CD4-positive, alpha-beta T cell treated with Interleukin-15 for 1 hour (primary cell): ENCODE measurements around the gene ASCL1.

Experiments used
- DNase-seq: peaks from one replicate; pipeline ENCODE4 v3.0.0-alpha.2; 2020

The ASCL1 gene

GRCh38 chr12:102957339-102958050 is at the start of gene ASCL1:
ASCL1 (plus strand) TSS chr12:102957674; CDS start chr12:102958245, 571 bp downstream.
- DNase-seq = no peak

DNA sequence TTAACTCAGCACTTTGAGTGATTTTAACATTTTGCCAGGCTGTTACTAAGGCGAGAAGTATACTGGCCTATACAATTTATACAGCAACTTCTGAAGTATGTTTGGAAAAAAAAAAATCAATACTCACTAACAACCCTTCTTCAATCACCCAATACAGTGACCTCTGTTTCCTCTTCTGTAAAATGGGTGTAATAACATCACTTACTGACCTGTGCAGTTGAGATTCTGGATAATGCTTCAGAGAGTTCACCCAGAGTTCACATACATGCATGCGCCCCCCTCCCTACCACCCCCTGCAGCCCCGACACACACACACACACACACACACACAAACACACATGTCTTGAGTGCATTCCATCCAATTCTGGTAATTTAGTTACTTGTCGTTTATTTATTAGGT is 49.6 kb upstream of the ASCL1 start:
- no peak for DNase-seq

DNA sequence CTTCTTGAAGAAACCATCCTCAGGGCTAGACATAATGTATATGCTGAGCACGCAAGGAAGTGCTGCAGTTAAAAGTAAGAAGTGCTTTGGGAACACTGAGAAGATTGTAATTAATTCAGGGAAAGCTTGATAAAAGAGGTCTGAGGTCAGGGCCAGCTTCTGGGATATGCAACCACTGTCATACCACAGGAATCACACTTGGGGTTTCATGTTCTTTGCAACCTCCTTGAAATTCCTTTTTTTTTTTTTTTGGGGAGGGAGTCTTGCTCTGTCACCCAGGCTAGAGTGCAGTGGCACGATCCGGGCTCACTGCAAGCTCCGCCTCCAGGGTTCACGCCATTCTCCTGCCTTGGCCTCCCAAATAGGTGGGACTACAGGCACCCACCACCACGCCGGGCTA is 47.3 kb upstream of the ASCL1 start:
- DNase-seq = no peak

DNA sequence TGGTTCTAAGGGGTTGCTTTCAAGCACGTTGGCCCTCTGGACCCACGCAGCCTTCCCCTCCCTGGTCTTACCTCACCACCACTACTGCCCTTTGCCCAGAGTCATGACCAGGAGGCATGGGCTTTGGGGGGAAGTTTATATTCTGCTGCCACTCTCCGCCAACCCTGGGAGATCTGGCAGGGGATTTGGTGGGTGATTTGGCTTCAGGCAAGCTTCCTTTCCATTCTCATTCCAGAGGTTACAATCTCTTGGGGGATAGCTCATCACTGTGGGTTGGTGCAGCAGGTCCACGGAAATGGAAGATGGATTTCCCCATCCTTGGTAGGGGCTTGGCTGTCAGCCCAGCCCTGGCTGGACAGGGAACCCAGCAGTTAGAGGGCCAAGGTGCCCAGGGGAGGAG is 46.7 kb upstream of the ASCL1 start:
- DNase-seq = no peak

DNA sequence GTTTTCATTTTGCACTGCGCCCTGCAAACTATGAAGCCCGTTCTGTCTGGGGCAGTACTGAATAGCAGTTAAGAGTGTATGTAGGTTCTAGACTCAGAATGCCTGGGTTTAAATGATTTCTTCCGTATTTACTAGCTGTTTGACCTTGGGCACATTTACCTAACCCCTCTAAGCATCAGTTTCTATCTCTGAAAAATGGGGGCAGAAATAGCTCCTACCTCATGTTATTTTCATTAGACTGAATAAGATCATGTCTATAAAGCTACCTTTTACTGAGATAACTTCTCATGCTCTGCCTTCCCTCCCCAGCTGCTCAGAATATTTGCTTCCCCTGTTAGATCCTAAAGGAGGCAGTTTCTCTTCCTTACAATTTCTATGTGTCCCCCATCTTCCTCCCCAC is 46.2 kb upstream of the ASCL1 start:
- no peak for DNase-seq

DNA sequence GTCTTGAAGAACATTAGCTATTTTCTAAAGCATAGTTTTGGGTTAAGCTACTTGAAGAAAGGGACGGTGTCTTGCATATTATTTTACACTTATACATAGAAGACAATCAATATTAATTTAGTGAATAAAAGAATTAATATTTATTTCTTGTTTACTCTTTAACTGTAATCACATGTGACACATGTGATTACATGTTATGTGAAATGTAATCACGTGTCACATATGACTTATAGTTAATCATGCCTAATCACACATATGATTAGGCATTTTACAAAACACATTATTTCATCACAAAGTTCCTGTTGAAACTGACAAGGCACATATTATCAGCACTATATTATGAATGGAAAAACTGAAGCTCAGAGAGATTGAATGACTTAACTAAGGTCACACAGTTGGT is 45.2 kb upstream of the ASCL1 start:
- DNase-seq = no peak

DNA sequence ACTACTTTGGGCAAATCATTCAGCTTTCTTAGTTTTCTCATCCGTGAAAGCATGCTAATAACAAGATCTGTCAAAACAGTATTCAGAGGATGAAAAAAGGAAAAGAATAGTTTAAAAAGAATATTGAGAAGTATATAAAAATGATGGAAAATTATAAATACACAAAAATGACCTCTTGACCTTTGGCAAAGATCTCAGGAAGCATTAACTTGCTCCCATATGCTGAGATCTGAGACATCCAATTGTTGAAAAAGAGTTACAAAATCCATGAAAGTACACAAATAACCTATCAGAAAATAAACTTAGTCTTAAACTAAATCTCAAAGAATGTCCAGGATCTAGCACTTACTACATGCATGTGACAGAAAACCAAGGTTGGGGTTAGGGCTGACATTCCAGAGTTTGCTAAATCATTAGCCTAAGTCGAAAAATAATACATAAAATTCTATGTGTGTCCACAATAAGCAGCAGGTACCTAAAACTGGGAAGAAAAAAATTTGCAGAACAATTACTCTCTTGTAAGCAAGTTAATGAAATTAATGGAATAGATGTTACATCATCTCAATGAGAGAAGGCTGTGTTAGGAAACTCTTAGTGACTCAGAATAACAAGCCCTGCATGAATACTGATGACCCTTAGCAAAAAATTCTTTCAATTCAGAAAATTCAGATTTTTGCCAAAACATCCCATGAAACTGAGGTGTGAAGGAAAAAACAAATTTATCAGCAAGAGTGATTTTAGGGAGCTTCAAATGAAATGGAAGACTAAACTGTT is 43.8 kb upstream of the ASCL1 start:
- DNase-seq = no peak

GRCh38 chr12:102916252-102917025 is 41.0 kb upstream of the ASCL1 start:
- no peak for DNase-seq

GRCh38 chr12:102917026-102917787 is 40.3 kb upstream of the ASCL1 start, which contains the start of gene PAH:
PAH (minus strand) TSS chr12:102917244; CDS start chr12:102917130, 114 bp downstream.
- DNase-seq = no peak

GRCh38 chr12:102918840-102919239 is 38.6 kb upstream of the ASCL1 start:
- DNase-seq = no peak

DNA sequence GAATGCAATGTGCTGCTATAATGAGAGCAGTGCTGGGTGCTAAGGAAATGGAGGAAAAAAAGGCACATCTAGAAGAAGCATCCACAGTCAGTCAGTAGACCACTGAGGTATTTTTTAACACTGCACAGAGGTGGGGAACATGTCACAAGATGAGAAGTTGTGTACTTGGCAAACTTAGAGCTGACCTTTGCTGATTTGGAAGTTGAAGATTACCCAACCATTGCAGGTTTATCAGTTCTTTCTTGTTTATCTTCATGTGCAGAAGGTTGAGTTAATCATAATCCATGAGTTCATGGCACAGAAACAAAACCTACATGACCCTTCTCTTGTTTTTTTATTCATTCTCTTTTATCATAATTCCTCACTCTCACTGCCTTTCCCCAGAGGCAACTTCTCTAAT is 37.2 kb upstream of the ASCL1 start:
- DNase-seq = no peak

DNA sequence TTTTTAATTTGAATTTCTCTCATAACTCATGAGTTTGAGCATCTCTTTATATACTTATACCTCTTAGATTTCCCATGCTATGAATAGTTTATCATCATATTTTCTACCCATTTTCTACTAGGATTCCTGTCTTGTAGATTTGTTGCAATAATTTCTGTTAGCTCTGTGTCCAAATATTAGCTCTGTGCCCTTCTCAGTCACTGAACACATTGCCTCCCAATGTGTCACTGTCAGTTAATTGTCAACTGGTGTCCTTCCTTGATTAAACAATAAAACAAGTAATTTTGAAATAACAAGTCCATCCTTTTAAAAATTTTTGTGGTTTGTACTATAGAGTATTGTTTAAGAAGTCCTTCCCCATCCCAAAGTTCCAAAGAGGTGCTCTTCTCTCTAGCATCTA is 36.2 kb upstream of the ASCL1 start:
- DNase-seq = no peak

GRCh38 chr12:102927220-102927619 is 30.3 kb upstream of the ASCL1 start:
- DNase-seq = no peak

GRCh38 chr12:102933168-102933567 is 24.3 kb upstream of the ASCL1 start:
- DNase-seq = no peak

DNA sequence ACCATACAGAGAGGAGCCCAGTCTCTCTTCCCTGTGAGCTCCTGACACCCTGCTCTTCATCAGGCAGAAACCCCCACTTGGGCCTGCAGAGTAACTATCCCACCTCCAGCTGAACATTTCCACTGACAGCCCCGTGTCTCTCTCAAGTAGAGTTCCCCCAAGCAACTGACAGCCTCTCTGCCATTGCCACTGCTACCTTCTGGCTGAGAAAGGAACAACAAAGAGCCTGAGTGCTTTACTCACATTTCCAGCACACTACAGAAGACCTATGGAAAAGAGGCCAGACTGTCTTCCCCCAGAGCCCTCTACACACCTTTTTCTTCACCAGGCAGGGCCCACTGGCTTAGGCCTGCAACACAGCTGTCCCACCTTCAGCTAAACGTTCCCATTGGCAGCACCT is 18.4 kb upstream of the ASCL1 start:
- DNase-seq = no peak

- no peak for DNase-seq
These were observed 17.7 kb upstream of the ASCL1 start for GRCh38 chr12:102939670-102940222.

DNA sequence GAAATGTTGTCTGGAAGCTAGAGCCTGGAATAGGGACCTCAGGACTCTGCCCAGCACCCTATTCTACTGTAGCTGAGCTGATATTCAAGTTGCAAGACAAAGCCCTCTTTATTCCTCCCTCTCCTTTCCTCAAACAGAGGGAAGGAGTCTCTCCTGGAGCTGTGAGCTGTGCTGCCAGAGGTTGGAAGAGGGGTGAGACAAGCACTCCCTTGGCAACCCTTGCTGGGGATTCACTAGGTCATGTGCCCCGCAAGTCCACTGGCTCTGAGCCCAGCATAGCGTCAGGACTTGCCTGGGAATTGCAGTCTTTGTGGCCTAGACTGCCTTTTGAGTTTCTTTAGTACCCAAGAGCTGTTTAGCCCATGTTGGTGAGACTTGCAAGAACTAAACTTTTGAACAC is 11.4 kb upstream of the ASCL1 start:
- no peak for DNase-seq

DNA sequence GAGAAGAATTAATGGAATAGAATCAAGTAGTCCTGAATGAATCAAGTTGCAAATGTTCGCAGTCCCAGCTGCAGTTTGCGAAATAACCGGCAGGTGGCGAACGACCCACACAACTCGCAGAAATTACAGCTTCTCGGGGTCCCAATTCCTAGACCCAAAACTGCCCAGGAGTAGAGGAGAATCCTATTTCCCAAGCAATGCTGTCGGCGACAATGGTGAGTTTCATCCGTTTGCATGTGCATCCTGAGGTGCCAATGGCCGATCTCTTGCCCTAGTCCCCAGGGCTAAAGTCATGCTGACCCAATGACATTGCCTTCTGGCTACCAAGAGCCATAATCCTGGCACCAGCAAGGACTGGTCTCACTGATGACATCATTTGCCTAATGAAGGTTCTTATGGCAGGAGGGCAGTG is 8.5 kb upstream of the ASCL1 start:
- no peak for DNase-seq

- no peak for DNase-seq
These were observed 7.1 kb upstream of the ASCL1 start for GRCh38 chr12:102950107-102950949.

DNA sequence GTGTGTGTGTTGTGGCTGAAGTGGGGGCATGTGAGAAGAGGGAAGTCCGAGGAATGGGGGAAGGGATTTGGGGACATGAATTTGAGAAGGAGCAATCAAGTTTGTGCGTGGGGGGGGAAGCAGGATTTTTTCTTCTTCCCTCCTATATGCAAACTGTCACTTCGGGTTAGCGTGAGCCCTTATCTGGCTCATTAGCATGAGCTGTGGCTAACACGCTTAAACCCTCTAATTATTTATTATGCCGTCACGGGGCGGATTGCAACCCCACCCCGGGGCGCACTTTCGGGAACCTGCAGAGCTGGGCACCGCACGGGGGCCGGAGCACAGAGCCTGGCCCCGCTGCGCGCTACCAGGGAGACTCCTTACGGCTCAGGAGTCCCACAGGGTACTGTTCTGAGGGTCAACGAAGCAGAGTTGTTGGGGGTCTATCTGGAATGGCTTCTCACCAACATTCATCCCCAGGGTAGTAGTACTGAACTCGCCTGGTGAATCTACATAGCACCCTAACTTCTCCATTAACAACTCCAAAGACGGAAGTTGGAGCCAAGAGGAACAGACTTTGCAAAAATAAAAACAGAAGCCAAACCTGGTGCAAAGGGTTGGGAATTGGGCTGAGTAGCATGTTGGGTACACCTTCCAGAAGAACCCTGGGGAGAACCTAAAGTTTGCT is 6.4 kb upstream of the ASCL1 start:
- DNase-seq = no peak

DNA sequence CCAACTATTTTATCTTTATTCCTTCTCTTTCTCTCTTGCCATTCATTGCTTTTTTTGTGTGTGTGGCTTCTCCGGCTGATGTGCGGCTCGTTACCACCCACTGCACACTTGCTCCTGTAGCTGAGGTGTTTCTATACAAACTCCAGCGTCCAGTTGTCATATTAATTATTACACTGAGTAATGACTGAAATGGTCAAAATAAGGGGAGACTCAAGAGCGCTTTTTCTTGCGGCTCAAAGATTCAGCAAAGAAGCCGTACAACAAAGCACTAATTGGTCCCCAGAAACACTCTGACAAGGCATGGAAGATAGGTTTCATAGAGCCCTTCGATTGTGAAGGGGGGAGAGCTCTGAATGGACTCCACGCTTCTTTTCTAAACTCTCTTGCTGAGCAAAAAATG is 5.6 kb upstream of the ASCL1 start:
- DNase-seq = no peak
